ENCODE results near the gene ZSWIM5.
"Not testable (repeated sequence)": the region's sequence is repeated elsewhere in the genome, so short reads cannot be mapped to it uniquely, and the experiment has no call there.

The ZSWIM5 gene

GRCh38 chr1:45016767-45017166, 189.6 kb downstream of the ZSWIM5 start:
- no peak for DNase-seq

DNA sequence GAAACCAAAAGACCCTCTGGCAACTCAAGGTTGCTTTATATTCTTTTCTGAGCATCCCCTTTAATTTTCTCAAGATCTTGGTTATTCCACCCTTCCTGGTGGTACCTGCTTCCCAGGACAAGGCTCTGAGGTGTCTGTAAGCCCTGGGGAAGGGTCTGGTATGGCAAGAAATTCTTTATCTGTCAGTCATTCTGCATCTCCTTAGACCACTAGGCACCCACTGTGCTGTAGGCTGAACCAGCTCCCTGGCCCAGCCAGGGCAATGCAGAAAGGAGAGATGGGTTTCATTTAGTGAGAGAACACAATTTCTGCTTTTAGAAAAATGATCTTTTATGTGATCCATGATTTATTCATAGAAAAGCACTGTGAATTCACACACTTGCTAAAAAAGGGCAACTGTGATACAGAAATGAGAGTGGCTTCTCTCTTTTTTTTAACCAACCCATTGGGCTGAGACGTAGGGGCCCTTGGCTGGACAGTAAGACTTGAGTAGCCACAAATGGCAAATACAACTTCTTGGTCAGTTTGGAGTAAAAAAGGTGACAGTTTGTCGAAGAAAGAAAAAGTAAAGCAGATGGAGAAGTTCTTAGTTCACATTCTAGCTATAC, 190.2 kb downstream of the ZSWIM5 start:
- DNase-seq, result no peak

GRCh38 chr1:45015683-45016082, 190.7 kb downstream of the ZSWIM5 start:
- no peak for DNase-seq

- DNase-seq, result peak; percentile 88
Measured at GRCh38 chr1:45014321-45015028, 191.9 kb downstream of the ZSWIM5 start.

- no peak for DNase-seq
Measured at GRCh38 chr1:45013551-45014209, 192.7 kb downstream of the ZSWIM5 start.

DNA sequence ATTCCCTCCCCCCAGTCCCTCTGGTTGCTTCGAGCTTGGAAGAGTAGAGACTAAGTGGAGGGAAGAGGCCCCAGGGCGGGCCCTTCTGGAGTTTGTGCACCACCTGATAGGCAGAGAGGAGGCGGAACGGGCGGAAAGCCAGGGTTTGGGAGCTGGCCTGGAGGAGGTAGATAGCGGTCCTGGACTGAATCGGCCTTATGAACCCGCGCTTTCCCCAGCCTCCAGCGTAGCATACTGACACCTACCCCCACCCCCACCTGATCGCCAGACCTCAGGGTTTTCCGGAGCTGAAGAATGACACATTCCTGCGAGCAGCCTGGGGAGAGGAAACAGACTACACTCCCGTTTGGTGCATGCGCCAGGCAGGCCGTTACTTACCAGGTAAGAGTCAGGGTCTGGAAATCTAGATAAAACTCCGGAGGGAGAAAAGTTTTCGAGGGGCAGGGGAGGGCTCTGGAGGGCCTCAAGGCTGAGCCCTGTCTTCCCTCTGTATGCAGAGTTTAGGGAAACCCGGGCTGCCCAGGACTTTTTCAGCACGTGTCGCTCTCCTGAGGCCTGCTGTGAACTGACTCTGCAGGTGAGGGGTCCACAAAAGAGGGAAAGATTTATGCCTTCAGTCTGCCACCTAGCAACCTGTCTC, 193.6 kb downstream of the ZSWIM5 start:
- DNase-seq, result peak; percentile 74

GRCh38 chr1:45011837-45012638, 194.4 kb downstream of the ZSWIM5 start, which contains the start of gene UROD:
UROD (plus strand) TSS chr1:45012254; CDS start chr1:45012266, 12 bp downstream.
- DNase-seq, result peak; percentile 99

- peak; percentile 91 for DNase-seq
Measured at GRCh38 chr1:45010855-45011811, 195.3 kb downstream of the ZSWIM5 start, which contains the start of gene HECTD3. HECTD3 (minus strand) TSS chr1:45011324; CDS start chr1:45011257, 67 bp downstream.

GRCh38 chr1:45009956-45010854, 196.2 kb downstream of the ZSWIM5 start:
- peak; percentile 90 for DNase-seq

DNA sequence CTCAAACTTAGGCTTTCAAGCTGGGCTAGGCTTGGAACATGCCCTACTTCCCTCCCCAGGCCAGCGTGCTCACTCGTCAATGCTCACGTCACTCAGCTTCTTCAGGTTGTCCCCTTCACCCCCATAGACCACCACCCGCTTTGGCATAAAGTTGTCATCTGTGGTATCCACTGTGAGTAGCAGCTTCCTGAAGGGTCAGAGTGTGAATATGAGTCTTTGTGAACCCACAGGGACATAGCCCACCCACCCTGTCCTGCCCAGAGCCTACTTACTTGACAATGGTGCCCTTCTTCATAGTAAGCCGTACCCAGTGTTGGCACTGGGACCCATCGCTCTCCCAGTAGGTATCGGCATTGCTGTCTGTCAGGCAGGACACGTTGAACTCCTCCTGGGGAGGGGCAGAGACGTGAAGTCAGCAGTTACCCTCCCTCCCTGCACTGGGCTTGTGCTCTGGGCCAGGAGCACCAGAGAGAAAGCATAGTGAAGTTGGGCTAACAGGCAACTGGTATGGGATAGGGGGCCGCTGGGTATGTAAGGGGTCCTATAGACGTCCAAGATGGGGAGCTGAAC, 197.0 kb downstream of the ZSWIM5 start:
- no peak for DNase-seq

- no peak for DNase-seq
Measured at GRCh38 chr1:45008516-45008915, 197.9 kb downstream of the ZSWIM5 start.

- no peak for DNase-seq
Measured at GRCh38 chr1:45008076-45008475, 198.3 kb downstream of the ZSWIM5 start.

DNA sequence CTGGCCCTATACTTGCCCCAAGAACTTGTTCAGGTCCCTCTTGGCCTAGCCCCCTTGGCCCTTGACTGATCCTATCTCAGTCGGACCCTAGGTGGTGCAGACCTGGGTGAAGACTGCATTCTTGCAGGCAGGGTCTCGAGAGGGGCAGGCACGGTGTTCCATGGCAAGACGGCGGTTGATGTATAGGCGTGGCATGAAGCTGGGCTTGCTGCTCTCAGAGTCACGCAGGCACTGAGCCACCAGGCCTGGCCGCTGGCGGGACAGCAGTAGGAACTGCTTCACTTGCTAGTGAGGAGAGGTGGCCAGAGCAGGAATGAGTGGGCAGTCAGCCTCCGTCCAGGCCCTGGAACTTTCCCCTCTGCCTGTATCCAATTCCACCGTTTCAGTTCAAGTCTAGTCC, 199.1 kb downstream of the ZSWIM5 start:
- DNase-seq, result no peak

GRCh38 chr1:45005761-45006160, 200.6 kb downstream of the ZSWIM5 start:
- DNase-seq, result no peak

GRCh38 chr1:45004281-45004920, 202.0 kb downstream of the ZSWIM5 start:
- DNase-seq, result no peak

- DNase-seq, result no peak
Measured at GRCh38 chr1:45003741-45004140, 202.7 kb downstream of the ZSWIM5 start.

DNA sequence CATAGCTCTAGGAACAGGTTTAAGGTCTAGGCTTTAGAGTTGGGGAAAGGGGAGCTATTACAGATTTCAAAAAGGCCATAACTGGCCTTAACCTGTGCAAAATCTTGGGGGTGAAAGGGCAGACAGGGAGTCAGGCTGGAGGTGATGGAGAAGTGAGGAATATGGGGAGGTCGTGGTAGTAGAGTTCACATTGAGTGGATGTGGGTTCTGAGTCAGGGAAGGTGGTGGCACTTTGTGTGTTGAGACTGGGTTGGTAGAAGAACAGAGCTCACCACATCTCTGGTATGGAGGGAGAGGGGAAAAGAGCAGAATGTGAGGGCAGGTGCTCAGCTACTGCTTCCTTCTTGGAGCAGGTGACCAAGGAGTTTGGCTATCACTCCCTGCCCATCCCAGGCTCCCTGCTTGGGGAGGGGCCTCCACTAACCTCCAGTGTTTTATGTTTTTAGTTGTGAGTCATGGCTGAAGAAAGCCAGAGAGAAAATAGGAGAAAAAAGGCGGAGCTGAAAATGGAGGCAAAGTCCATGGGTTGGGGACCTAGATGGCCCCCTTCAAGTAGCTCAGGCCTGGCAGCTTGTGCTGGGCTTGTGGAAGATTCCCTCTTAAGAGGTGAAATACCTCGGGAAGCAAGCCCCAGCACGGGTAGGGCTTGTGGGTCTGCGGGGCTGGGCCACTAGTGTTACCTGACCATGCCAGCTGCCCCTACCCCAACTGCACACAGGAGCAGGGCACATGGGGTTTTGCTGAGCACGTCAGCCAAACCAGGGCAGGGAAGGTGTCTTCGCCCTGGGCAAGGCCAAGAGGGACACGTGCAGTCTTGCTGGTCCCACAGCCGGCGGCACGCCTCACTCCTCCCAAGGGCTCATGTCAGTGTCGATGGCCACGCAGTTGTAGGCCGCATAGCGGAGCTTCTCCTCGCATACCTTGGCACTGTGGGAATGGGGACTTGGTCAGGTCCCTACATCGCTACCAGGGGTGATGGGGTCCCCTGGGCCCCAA, 203.5 kb downstream of the ZSWIM5 start:
- no peak for DNase-seq

DNA sequence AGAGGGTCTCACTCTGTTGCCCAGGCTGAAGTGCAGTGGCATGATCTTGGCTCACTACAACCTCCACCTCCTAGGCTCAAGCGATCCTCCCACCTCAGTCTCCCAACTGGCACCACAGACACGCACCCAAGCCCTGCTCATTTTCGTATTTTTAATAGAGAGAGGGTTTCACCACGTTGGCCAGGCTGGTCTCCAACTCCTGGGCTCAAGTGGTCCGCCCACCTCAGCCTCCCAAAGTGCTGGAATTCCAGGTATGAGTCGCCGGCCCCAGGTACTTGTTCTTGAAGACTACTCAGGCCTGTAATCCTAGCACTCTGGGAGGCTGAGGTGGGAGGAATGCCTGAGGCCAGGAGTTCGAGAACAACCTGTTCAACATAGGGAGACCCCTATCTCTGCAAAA, 204.8 kb downstream of the ZSWIM5 start:
- not testable (repeated sequence) for DNase-seq

All from DMS53 (cell line).